Aorta (tissue), 5 donors: ENCODE measurements around the gene MOB3B. TPM values are rescaled to one million over a fixed set of nuclear protein-coding genes. Genes with fewer than 3 reads are reported as not detected.

Source experiments
- ATAC-seq: fragments of 200-7000 bp; cut with Tn5 transposase; one replicate; pipeline ENCODE4 v1.9.1; 2022; ENCODE audit warnings: moderate library complexity; ENCODE audit not compliant: low FRiP score
- DNase-seq, 2 donors: peaks; one replicate each; pipeline ENCODE4 v3.0.0-alpha.2; 2020
- H3K27ac ChIP-seq, 2 donors: one replicate each; pipeline ENCODE4 v1.5.1; 2013; ENCODE audit warnings: low read length in 2 of 2, mild to moderate bottlenecking in 2 of 2, moderate library complexity in 2 of 2, control low read depth in 1 of 2, inconsistent platforms in 1 of 2, low read depth in 1 of 2
- H3K27me3 ChIP-seq, 2 donors: one replicate each; pipeline ENCODE4 v1.6.1; 2013; ENCODE audit warnings: control low read depth in 1 of 2, low read length in 1 of 2, mild to moderate bottlenecking in 1 of 2, moderate library complexity in 1 of 2; ENCODE audit not compliant: insufficient read depth in 2 of 2, control insufficient read depth in 1 of 2
- H3K36me3 ChIP-seq, 2 donors: one replicate each; pipeline ENCODE4 v1.6.1; 2013; ENCODE audit warnings: control low read depth in 1 of 2, low read length in 1 of 2, mild to moderate bottlenecking in 1 of 2; ENCODE audit not compliant: insufficient read depth in 2 of 2, control insufficient read depth in 1 of 2
- H3K4me1 ChIP-seq, 2 donors: one replicate each; pipeline ENCODE4 v1.6.1; 2013; ENCODE audit warnings: low read length in 2 of 2, control low read depth in 1 of 2, mild to moderate bottlenecking in 1 of 2, moderate library complexity in 1 of 2; ENCODE audit not compliant: insufficient read depth in 2 of 2, control insufficient read depth in 1 of 2
- H3K4me3 ChIP-seq, 2 donors: one replicate each; pipeline ENCODE4 v1.5.1; 2013; ENCODE audit warnings: low read length in 2 of 2, control low read depth in 1 of 2, mild to moderate bottlenecking in 1 of 2
- H3K9me3 ChIP-seq: one replicate; pipeline ENCODE4 v1.6.1; 2013; ENCODE audit warnings: mild to moderate bottlenecking, low read length; ENCODE audit not compliant: control insufficient read depth
- WGBS, 2 donors: extraction: QIAGEN DNeasy Blood & Tissue Kit; methylation state at CpG; one replicate each; pipeline ENCODE4 v1.1.7; 2013; 5-methylcytosine and 5-hydroxymethylcytosine counted together
- intact Hi-C, 2 donors: fragments of 100-400 bp; cut with DNase I; formaldehyde crosslinking; loops; one replicate each; pipeline versions ENCODE4 v1.14.2 to v1.15.0; 2022
- polyA plus RNA-seq, 2 donors: library from polyadenylated mRNA; stranded (reverse); fragments of 200-250 nt; gene quantifications; one replicate each; pipeline ENCODE4 v1.2.3, GENCODE V29; 2013
- total RNA-seq, 2 donors: library from RNA; stranded (reverse); fragmentation: NEBNext Ultra II Directional; extraction: Animal tissue kit (Norgen Biotek cat#: 25700); gene quantifications; one replicate each; pipeline ENCODE4 v1.2.1, GENCODE V29; 2021
- donor health status: healthy with polysubstance abuse.
- donor health status: Bipolar disorder and iron deficiency.
- donor health status: DM: no; HTN: no; CAD: no.
- donor health status: DM: no; HTN: no; CAD: no.
- donor health status: DM: yes; HTN: yes; CAD: no.

MOB3B gene
- total and polyA plus RNA-seq, 4 donors: 3.0 to 9.0 (median 5.8) TPM

DNA sequence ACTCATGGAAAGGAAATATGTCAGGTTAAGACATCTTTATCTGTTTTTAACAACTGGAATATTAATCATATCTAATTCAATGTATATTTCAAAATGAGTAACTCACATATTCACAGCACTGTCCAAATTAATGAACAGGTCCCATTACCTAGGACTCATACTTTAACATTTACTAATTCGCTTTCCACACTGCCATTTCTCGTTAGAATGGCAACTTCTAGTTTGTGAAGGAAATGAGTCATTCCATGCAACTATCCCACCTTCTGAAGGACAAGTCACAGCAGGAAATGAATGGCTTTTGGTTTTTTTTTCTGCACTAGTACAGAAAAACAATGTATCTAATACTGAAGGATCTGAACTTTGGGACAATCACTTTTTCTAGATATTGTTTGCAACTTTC, 30.2 kb downstream of the MOB3B start:
- H3K27me3 ChIP-seq: no peaks in the 10 kb centered on the region
- no peaks in the 10 kb centered on the region for H3K36me3 ChIP-seq
- 52 to 77% methylated on average over 2 of the region's 2 CpGs for WGBS, 2 donors
- H3K4me3 ChIP-seq: no peak overlapping the region
- no peak for ATAC-seq
- no peaks in the 10 kb centered on the region for H3K4me1 ChIP-seq
- intact Hi-C loops: no loop called here
- DNase-seq: no peak
- no peaks in the 10 kb centered on the region for H3K9me3 ChIP-seq
- no peak overlapping the region for H3K27ac ChIP-seq

DNA sequence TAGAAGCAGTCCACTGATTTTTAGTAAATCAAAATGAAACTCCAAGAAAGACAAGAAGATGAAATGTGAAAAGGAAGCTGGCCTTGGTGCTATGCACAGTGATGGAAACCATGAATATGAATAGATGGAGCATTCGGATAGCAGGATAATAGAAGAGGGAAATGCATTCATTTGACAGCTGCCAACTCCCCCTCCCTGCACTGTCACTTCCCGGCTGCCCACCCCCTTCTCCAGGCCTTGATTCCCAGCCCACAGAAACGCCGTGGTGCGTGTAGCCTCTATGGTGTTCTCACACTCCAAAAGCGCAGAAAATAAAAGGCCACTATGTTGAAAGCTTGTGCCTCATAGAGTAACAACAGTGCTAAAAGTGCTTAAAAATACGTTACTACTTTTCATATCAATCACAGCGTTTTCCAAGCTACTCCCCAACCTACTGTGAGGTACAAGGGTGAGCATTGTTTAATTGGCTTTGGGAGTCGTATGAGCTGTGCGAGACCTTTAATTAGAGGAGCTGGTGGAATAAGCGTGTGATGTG, 31.7 kb downstream of the MOB3B start:
- DNase-seq: no peak
- intact Hi-C loops: no loop called here
- Histone ChIP-seq H3K4me1 (no peaks in the 10 kb centered on the region), H3K9me3 (no peaks in the 10 kb centered on the region), H3K27me3 (no peaks in the 10 kb centered on the region), H3K36me3 (no peaks in the 10 kb centered on the region), H3K4me3 (no peak overlapping the region), H3K27ac (no peak overlapping the region)
- ATAC-seq: no peak
- WGBS, 2 donors: 80 to 85% methylated on average over 11 of the region's 11 CpGs

DNA sequence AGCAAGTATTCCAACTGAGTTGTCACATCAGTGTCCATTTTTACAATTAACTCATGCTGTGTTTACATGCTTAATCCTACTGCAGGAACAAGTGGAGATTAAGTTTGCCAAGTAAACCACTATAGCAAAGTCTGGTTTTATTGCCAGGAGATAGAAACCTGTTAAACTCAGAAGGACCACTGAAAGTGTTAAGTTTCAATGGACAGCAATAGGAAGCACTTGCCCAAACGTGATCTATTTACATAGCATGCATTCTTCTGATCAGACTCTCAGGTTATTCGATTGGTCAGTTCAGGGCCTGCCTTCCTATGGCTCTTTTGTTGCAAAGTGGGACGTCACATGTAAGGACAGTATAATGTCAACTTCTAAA, 33.5 kb downstream of the MOB3B start:
- no peak overlapping the region for H3K4me3 ChIP-seq
- no peaks in the 10 kb centered on the region for H3K27me3 ChIP-seq
- no peaks in the 10 kb centered on the region for H3K36me3 ChIP-seq
- H3K27ac ChIP-seq: no peak overlapping the region
- H3K4me1 ChIP-seq: no peaks in the 10 kb centered on the region
- intact Hi-C loops: no loop called here
- ATAC-seq: no peak
- DNase-seq: no peak
- no peaks in the 10 kb centered on the region for H3K9me3 ChIP-seq
- 68 to 70% methylated on average over 3 of the region's 3 CpGs for WGBS, 2 donors

DNA sequence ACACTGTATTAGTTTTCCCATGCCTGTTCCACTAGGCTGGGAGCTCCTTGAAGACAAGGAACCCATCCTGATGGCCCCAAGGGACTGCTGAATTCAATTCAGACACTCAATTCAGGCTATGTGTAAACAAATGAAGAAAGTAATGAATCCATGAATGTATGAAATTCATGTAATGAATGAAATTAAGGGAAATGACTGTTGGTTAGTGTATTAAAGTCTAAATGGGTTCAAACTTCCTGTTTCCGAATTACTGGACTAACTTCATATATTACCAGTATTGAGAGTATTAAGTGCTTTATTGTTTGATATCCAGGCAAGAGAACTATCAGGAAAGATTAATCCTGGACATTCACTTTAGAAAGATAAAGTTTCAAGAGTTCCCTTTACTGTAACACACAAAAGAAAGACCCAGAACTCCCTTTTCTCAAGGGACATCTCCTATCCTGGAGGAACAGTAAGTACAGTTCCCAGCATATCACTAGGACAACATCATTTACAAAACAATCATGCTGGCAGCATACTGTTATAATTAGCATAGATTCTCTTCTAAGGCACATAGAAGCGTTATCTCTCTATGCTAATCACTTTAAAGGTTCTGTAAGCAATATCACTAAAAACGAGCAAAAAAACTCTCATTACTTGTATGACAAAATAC, 34.0 kb downstream of the MOB3B start:
- Histone ChIP-seq H3K27me3 (no peaks in the 10 kb centered on the region), H3K9me3 (no peaks in the 10 kb centered on the region), H3K27ac (no peak overlapping the region), H3K4me3 (no peak overlapping the region), H3K4me1 (no peaks in the 10 kb centered on the region), H3K36me3 (no peaks in the 10 kb centered on the region)
- DNase-seq: no peak
- 82 to 84% methylated on average over 3 of the region's 3 CpGs for WGBS, 2 donors
- intact Hi-C loops: no loop called here
- no peak for ATAC-seq

DNA sequence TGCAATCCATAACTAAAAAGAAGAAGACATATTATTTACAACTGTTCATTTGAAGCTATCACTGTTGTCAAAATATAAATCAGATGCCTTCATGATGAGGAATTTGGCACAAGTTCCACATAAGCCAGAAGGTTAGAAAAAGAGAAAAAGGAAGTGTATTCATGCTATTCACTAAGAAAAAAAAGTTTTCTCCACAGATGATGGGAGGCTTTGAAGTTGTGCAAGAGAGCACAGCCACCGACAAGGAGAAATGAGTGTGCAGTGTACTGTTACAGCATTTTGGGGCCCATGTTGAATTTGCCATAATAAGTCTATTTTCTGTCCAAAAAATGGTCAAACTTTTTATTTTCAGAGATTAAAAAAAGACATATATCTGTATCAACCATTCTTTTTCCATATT, 38.5 kb downstream of the MOB3B start:
- H3K4me1 ChIP-seq: no peaks in the 10 kb centered on the region
- intact Hi-C loops: no loop called here
- H3K27me3 ChIP-seq: no peaks in the 10 kb centered on the region
- no peak overlapping the region for H3K27ac ChIP-seq
- no peaks in the 10 kb centered on the region for H3K9me3 ChIP-seq
- no peaks in the 10 kb centered on the region for H3K36me3 ChIP-seq
- H3K4me3 ChIP-seq: no peak overlapping the region
- DNase-seq (no peak), ATAC-seq (no peak)
- 81 to 82% methylated on average over 1 of the region's 1 CpG for WGBS, 2 donors

DNA sequence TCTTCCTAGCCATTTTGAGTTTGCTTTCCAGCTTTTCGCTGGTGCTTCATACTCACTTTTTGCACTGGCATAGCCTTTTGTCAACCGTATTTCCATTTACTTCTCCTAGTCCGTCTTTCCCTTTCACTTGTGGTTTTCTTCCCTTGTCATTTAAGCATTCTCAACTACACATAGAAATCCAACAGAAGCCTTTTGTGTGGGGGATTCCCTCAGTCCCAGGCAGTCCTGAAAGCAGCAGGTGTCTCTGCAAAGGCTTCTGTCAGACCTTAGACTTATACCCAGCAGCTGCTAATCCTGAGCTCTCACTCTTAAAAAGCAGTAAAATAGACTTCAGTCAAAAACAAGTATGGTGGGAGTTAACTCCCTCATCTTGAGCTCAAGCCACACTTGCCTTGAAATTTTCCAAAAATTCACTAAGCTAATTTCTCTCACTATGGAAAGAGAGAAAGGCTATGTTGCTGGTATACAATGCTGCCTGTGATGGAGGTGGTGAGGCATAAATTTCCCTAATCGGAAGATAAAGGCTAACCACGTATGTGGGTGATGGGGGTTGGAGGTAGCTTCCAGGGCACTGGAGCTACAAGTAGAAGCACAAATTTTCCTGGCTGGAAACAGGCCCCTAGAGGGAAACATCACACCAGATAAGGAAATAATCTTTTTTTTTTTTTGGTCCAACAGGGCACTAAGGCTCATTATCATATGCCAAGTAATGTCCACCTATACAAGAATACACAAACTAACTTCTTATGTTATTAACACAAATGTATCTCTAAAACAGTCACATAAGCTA, 40.3 kb downstream of the MOB3B start:
- DNase-seq: no peak
- Histone ChIP-seq H3K4me1 (no peaks in the 10 kb centered on the region), H3K9me3 (no peaks in the 10 kb centered on the region), H3K36me3 (no peaks in the 10 kb centered on the region), H3K27me3 (no peaks in the 10 kb centered on the region), H3K27ac (no peak overlapping the region), H3K4me3 (no peak overlapping the region)
- intact Hi-C loops: no loop called here
- WGBS, 2 donors: 91 to 94% methylated on average over 5 of the region's 5 CpGs
- no peak for ATAC-seq

DNA sequence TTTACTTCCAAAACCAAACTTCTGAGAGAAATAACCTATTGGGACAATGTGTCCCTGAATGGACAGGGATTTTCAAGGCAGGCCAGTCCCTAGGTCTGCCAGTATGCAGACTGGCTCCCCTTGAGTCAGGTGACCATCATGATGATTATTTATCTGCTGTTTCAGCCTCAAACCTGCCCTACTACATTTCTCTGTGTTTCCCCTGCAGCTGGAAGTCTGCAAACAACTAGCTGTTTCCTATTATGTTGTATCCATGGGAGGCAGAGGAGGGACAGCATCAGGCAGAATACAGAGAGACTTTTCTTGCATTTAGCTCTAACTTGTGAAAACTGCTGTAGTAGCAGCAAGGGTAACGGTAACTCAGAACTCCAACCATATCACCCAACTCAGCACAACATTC, 41.7 kb downstream of the MOB3B start:
- DNase-seq (no peak), ATAC-seq (no peak)
- Histone ChIP-seq H3K36me3 (no peaks in the 10 kb centered on the region), H3K27me3 (no peaks in the 10 kb centered on the region), H3K27ac (no peak overlapping the region), H3K4me3 (no peak overlapping the region), H3K4me1 (no peaks in the 10 kb centered on the region), H3K9me3 (no peaks in the 10 kb centered on the region)
- intact Hi-C loops: no loop called here
- 98 to 100% methylated on average over 1 of the region's 1 CpG for WGBS, 2 donors

DNA sequence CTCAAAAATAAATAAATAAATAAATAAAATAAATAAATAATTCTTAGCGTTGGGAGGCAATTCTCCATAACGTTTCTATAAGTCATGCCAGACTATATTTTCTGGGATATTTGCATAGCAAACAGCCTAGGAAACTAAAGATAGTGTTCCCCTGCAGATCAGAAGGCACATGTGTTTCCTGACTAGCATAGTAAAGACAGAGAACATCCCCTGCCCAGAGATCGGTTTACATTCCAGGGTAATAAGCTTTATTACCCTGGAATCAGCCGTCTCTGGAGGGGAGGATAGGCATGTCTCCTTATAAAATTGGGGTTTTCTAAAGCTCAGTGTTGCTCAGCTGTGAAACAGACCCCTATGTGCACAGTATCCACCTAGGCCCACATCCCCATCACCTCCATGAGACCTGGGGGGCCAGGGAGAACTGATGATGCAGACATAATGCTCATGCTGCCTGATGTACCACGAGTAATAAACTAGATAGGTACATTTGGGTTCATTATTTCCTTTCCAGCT, 42.4 kb downstream of the MOB3B start:
- H3K36me3 ChIP-seq: no peaks in the 10 kb centered on the region
- H3K4me3 ChIP-seq: no peak overlapping the region
- ATAC-seq: no peak
- no peaks in the 10 kb centered on the region for H3K4me1 ChIP-seq
- no peaks in the 10 kb centered on the region for H3K9me3 ChIP-seq
- intact Hi-C loops: no loop called here
- DNase-seq: no peak
- no peak overlapping the region for H3K27ac ChIP-seq
- WGBS, 2 donors: 49 to 61% methylated on average over 5 of the region's 5 CpGs
- H3K27me3 ChIP-seq: no peaks in the 10 kb centered on the region

DNA sequence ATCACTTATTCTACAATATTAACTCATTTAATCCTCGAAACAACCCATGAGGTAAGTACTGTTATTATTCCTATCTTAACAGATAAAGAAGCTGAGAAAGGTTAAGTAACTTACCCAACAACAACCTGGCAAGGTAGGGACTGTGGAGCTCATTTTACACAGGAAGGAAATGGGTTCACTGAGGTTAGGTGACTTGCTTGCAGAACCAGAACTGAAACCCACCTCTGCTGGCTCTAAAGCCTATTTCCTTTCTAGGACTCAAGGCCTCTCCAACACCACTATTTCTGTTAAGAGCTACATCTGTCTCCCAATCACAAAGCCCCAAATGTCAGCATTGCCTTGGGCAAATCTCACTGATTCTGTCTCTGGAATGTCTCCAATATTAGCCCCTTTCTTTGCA, 44.5 kb downstream of the MOB3B start:
- Histone ChIP-seq H3K4me1 (no peaks in the 10 kb centered on the region), H3K36me3 (no peaks in the 10 kb centered on the region), H3K27ac (no peak overlapping the region), H3K4me3 (no peak overlapping the region), H3K27me3 (no peaks in the 10 kb centered on the region), H3K9me3 (no peaks in the 10 kb centered on the region)
- intact Hi-C loops: no loop called here
- ATAC-seq (no peak), DNase-seq (no peak)
- WGBS, 2 donors: 96 to 97% methylated on average over 1 of the region's 1 CpG
